Osteocyte (in vitro differentiated cells): ENCODE results near the gene PKP3. TPM values are rescaled to one million over a fixed set of nuclear protein-coding genes. Genes with fewer than 3 reads are reported as not detected.

Source experiments
- DNase-seq: peaks from one replicate; pipeline ENCODE4 v3.0.0; 2021; ENCODE audit warnings: mixed read lengths; ENCODE audit not compliant: unreplicated experiment; ENCODE audit errors: extremely low spot score
- H3K27ac Mint-ChIP-seq: one replicate; pipeline ENCODE4 v1.8.0; 2021; ENCODE audit warnings: mild to moderate bottlenecking, mixed read lengths; ENCODE audit not compliant: unreplicated experiment
- H3K27me3 Mint-ChIP-seq: one replicate; pipeline ENCODE4 v1.8.0; 2021; ENCODE audit warnings: mixed read lengths; ENCODE audit not compliant: unreplicated experiment
- H3K36me3 Mint-ChIP-seq: one replicate; pipeline ENCODE4 v1.8.0; 2021; ENCODE audit warnings: mixed read lengths; ENCODE audit not compliant: unreplicated experiment
- H3K4me1 Mint-ChIP-seq: one replicate; pipeline ENCODE4 v1.8.0; 2021; ENCODE audit warnings: mixed read lengths; ENCODE audit not compliant: unreplicated experiment
- H3K4me3 Mint-ChIP-seq: one replicate; pipeline ENCODE4 v1.8.0; 2021; ENCODE audit warnings: mild to moderate bottlenecking, moderate library complexity, mixed read lengths; ENCODE audit not compliant: unreplicated experiment
- H3K9me3 Mint-ChIP-seq: one replicate; pipeline ENCODE4 v1.8.0; 2021; ENCODE audit warnings: mixed read lengths; ENCODE audit not compliant: unreplicated experiment
- CTCF ChIP-seq: fragments of 200-600 bp; sonication (generic); IDR thresholded peaks from 2 replicates; pipeline ENCODE4 v1.5.0; 2021; ENCODE audit warnings: antibody characterized with exemption, mild to moderate bottlenecking, moderate library complexity
- total RNA-seq: library from RNA; stranded (reverse); gene quantifications from 2 replicates; pipeline ENCODE4 v1.2.1, GENCODE V29; 2021

The PKP3 gene
- total RNA-seq, 1 donor from 2014 or later: 0.40 TPM

GRCh38 chr11:377883-378500 lies 16.0 kb upstream of the PKP3 start:
- no peaks in the 10 kb centered on the region for H3K27me3 Mint-ChIP-seq
- no peak for TF ChIP-seq CTCF
- no peaks in the 10 kb centered on the region for H3K9me3 Mint-ChIP-seq
- peaks cover 8% of the 10 kb centered on the region for H3K4me1 Mint-ChIP-seq
- H3K27ac Mint-ChIP-seq: no peak overlapping the region
- H3K4me3 Mint-ChIP-seq: no peak overlapping the region
- DNase-seq: no peak
- H3K36me3 Mint-ChIP-seq: peaks cover 19% of the 10 kb centered on the region

- H3K27me3 Mint-ChIP-seq: no peaks in the 10 kb centered on the region
- H3K36me3 Mint-ChIP-seq: peaks cover 21% of the 10 kb centered on the region
- DNase-seq: no peak
- no peak for TF ChIP-seq CTCF
- no peak overlapping the region for H3K4me3 Mint-ChIP-seq
- H3K4me1 Mint-ChIP-seq: no peaks in the 10 kb centered on the region
- H3K27ac Mint-ChIP-seq: no peak overlapping the region
- H3K9me3 Mint-ChIP-seq: no peaks in the 10 kb centered on the region
Measured at GRCh38 chr11:379205-380094, 14.6 kb upstream of the PKP3 start.

- TF ChIP-seq CTCF: no peak
- no peaks in the 10 kb centered on the region for H3K9me3 Mint-ChIP-seq
- no peak overlapping the region for H3K4me3 Mint-ChIP-seq
- no peaks in the 10 kb centered on the region for H3K4me1 Mint-ChIP-seq
- peaks cover 21% of the 10 kb centered on the region for H3K36me3 Mint-ChIP-seq
- no peaks in the 10 kb centered on the region for H3K27me3 Mint-ChIP-seq
- no peak for DNase-seq
- H3K27ac Mint-ChIP-seq: no peak overlapping the region
Measured at GRCh38 chr11:380095-380480, 13.9 kb upstream of the PKP3 start.

GRCh38 chr11:380491-380890 lies 13.5 kb upstream of the PKP3 start:
- Mint-ChIP-seq H3K9me3 (no peaks in the 10 kb centered on the region), H3K36me3 (peaks cover 21% of the 10 kb centered on the region), H3K4me3 (no peak overlapping the region), H3K4me1 (no peaks in the 10 kb centered on the region), H3K27ac (no peak overlapping the region), H3K27me3 (no peaks in the 10 kb centered on the region)
- no peak for DNase-seq
- no peak for TF ChIP-seq CTCF

- Mint-ChIP-seq H3K9me3 (no peaks in the 10 kb centered on the region), H3K4me3 (no peak overlapping the region), H3K4me1 (no peaks in the 10 kb centered on the region), H3K27ac (no peak overlapping the region), H3K27me3 (no peaks in the 10 kb centered on the region), H3K36me3 (peaks cover 21% of the 10 kb centered on the region)
- no peak for DNase-seq
- no peak for TF ChIP-seq CTCF
Measured at GRCh38 chr11:380996-381395, 13.0 kb upstream of the PKP3 start.
